HG02938 (cell line): ENCODE data around the gene SLC5A11.
"Not testable (repeated sequence)": the region's sequence is repeated elsewhere in the genome, so short reads cannot be mapped to it uniquely, and the experiment has no call there.

ENCODE experiments used
- ATAC-seq: cut with Tn5 transposase; IDR thresholded peaks from one replicate; pipeline ENCODE4 v1.9.1; 2021; ENCODE audit warnings: mild to moderate bottlenecking, moderate library complexity; ENCODE audit not compliant: unreplicated experiment

SLC5A11 gene

GRCh38 chr16:24834459-24835335 lies 11.1 kb upstream of the SLC5A11 start:
- ATAC-seq: no peak

DNA sequence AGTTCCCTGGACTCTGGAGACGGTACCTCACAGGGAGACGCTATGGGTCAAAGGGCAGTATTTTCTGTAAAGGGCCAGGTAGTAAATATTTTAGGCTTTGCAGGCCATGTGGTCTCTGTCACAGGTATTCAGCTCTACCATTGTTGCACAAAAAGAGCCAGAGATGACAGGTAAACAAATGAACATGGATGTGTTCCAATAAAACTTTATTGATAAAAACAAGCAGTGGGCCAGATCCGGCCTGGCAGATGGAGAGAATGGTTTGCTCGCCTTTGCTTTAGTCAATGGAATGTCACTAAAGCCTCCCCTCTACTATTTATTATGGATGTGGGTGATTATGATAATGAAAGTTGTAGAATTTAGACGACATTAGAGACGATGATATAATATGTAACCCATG lies 8.9 kb upstream of the SLC5A11 start:
- no peak for ATAC-seq

DNA sequence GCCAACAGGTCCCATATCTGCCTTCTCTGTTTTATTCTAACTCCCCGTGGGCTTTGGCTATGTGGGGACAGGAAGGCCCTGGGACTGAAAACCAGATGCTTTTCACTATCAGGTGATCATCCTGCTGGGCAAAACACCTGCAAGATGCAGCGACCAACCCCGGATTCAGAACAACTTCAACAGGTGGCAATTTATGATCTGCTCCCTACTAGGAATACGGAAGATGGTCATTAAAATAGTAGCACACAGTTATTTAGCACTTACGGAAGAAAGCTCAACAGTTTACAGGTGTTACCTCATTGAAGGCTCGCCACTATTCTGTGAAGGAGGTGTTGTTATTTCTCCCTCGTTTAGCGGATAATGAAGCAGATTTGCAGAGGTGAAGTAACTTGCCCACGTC lies 7.8 kb upstream of the SLC5A11 start:
- no peak for ATAC-seq

GRCh38 chr16:24838554-24839266 lies 7.1 kb upstream of the SLC5A11 start:
- no peak for ATAC-seq

DNA sequence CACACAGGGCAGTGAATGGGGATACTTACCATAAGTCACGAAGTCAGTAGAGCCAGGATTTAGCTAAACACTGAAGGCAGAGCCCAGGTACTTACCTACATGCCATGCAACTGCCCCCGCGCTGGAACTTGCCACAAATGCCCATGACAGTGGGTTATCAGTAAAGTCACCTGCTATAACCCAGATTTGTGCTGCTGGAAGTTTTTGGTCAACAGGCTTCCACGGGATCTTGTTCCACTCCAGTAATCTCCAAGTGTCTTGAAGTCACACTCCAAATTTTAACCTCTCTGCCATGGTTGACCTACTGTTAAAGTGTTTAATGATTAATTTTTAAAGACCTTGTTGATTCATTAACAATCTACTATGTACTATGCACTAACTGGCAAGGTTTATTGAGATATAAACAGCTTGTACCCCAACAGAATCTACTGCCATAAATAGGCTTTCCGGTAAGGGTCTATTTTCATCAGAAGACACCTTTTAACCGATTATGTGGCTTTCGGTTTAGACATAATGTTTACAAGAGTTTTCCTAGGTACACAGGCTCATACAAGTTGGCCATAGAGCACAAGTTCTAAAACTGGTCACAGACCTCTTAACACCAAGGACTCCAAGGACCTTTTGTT lies 6.3 kb upstream of the SLC5A11 start:
- no peak for ATAC-seq

DNA sequence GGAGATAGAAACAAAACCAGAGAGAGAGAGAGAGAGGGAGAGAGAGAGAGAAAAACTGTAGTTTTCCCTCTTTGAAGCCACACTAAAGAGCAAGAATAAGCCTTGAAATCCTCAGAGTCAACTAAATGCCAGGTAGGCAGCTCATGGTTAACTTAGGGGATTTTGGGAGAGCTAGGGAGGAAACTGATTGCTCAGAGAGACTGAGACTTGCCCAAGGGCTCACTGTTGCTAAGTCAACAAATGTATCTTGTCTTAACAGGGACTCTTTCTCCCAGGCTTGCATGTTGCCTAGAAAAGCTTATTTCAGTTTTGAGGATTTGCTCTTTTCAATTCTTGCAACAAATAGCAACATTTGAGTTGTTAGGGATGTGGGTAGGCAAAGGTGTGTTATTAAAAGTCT lies 4.5 kb upstream of the SLC5A11 start:
- no peak for ATAC-seq

DNA sequence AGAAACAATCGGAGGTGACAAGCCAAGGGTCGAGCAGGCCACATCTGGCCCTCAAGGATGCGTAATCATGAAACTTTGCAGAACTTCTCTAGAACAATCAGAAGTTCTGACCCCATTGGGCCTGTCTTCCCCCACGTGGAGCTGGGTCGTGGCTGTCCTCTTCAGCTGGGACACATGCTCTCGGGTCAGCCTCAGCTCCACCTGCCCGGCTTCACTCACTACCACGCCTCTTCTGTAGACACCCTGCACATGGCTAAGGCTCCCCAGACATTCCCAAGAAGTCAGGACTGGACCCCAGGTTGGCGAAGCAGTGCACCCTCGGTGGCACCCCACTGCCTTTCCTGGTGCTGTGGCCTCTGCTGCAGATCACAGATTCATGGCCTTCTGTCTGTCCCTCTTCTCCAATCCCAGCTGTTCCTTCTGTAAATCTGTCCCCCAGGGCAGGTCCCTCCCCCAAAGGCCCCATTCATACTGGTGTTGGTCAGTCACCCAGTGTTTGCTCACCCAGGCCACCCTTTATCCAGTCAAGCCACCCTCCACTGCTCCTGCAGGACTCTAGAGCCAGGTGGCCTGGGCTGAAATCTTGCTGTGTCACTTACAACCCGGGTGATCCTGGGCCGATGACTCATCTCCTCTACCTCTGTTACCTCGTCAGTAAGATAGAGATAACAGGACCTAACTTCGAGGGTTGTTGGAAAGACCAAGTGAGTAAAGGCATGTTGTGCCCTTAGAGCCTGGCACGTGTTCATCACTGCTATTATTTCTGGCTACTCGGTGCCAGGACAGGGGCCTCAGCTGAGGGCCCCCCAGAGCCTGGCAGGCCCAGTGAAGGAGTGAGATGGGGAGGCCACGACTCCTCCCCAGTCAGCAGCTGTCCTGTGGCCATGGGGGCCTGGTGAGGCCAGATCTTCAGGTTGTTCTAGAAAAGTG lies 1.4 kb upstream of the SLC5A11 start:
- ATAC-seq: no peak

DNA sequence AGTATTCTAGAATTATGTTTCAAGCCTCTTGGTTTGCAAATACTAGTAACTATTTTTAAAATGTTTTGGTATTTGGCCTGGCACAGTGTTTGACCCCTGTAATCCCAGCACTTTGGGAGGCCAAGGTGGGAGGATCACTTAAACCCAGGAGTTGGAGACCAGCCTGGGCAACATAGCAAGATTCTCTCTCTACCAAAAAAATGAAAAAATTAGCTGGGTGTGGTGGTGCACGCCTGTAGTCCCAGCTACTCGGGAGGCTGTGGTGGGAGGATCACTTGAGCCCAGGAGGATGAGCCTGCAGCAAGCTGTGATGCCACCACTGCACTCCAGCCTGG lies 765 bp upstream of the SLC5A11 start:
- not testable (repeated sequence) for ATAC-seq

DNA sequence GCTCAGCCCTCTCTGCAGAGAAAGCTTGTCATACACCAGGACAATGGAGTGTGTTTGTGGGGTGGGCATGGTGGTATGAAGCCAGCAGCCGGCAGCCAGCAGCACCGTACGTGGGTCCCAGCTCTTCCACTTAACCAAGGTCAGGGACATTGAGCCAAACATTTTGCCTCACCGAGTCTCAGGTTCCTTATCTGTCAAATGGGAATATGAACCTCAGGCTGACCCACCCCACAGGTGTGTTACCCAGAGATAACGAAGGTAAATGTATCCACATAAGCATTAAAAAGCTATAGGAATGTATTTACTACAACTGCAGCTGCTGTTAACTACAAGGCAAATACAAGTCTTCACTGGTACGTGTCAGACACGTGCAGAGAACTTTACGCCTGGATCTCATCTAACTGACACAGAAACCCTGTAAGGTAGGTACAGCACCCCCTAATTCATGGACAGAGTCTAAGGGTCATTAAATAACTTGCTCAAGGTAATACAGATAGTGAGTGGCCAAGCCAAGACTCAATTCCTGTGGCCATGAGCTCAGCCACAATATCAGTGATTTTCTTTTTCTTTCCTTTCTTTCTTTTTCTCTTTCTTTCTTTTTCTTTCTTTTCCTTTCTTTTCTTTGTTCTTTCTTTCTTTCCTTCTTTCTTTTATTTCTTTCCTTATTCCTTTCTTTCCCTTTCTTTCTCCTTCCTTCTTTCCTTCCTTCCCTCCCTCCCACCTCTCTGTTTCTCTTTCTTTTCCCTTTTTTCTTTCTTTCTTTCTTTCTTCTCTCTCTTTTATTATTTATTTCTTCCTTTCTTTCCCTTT lies 990 bp downstream of the SLC5A11 start:
- no peak for ATAC-seq

DNA sequence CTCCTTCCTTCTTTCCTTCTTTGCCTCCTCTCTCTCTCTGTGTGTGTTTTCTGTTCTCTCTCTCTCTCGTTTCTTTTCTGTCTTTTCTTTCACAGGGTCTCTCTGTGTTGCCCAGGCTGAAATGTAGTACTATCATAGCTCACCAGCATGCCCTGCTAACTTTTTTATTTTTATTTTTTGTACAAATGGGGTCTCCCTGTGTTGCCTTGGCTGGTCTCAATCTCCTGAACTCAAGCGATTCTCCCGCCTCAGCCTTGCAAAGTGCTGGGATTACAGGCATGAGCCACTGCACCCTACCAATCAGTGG lies 1.5 kb downstream of the SLC5A11 start:
- no peak for ATAC-seq

GRCh38 chr16:24848065-24848464 lies 2.3 kb downstream of the SLC5A11 start:
- no peak for ATAC-seq

GRCh38 chr16:24849641-24850040 lies 3.9 kb downstream of the SLC5A11 start:
- ATAC-seq: no peak

DNA sequence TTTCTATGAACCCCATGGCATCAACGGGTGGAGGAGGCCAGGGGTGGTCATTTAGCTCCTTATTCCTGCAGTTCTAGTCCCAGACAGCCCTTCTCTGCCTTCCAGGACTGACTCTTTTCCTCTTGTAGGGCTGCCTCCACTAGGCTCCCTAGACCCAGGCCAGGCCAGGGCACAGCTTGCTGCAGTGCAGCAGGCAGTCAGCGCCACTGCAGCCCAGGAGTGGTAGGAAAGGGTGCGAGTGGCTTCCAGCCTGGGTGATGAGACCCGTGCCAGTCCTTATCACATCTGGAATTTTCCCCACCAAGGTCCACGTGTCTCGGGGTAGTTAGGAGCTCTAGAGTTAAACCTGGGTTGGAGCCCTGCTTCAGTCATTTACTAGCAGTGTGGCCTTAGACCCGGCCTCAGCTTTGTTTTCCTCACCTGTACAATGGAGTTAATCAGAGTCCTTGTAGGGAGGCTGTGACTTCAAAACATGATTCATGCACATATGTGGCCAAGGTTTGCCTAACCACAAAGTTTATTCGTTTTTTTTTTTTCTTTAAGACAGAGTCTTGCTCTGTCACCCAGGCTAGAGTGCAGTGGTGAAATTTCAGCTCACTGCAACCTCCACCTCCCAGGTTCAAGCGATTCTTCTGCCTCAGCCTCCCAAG lies 4.7 kb downstream of the SLC5A11 start:
- ATAC-seq: no peak

GRCh38 chr16:24851700-24852099 lies 5.9 kb downstream of the SLC5A11 start:
- no peak for ATAC-seq

- ATAC-seq: no peak
These were observed 6.5 kb downstream of the SLC5A11 start for GRCh38 chr16:24852281-24852721.

DNA sequence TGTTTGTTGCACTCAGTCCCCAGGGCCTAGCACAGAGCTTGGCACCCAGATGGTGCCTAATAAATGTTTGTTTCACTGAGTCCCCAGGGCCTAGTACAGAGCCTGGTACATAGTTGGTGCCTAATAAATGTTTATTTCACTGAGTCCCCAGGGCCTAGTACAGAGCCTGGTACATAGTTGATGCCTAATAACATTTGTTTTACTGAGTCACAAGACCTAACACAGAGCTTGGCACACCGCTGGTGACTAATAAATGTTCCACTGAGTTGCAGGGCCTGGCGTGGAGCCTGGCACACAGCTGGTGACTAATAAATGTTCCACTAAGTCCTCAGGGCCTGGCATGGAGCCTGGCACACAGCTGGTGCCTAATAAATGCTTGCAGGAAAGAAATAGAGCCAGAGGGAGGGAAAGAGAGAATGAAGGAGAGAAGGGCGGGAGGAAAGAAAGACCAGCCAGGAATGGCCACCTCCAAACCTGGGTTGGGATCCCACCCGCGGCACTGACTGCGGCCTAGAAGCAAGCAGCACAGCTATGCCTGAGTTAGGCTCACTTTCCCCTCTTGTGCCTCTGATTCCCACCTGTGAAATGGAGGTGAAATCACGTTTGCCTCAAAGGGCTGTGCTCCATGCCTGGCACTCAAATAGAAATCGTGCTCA lies 7.5 kb downstream of the SLC5A11 start:
- ATAC-seq: no peak

GRCh38 chr16:24853830-24854229 lies 8.1 kb downstream of the SLC5A11 start:
- no peak for ATAC-seq

DNA sequence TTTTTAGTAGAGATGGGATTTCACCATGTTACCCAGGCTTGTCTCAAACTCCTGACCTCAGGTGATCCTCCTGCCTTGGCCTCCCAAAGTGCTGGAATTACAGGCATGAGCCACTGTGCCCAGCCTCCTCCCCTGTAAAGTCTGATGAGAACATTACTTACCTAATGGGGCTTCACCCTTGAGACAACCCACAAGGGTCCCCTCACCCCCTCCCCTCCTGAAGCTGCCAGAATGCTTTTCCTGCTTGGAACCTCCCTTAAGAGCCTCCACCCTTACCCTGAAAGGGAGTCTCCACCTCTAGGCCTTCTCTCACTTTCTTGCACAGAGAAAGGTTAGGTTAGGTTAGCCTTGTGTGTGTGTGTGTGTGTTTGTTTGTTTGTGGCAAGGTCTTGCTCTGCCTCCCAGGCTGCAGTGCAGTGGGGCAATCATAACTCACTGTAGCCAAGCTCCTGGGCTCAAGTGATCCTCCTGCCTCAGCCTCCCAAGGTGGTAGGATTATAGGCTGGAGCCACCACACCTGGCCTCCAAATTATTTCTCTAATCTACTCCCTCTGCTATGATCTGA lies 8.9 kb downstream of the SLC5A11 start:
- no peak for ATAC-seq

GRCh38 chr16:24855678-24856077 lies 9.9 kb downstream of the SLC5A11 start:
- no peak for ATAC-seq
